Left lung (tissue), 10 donors: ENCODE results near the gene KRT4. TPM values are rescaled to one million over a fixed set of nuclear protein-coding genes. Genes with fewer than 3 reads are reported as not detected.

Experiments
- ATAC-seq: fragments of 200-7000 bp; cut with Tn5 transposase; one replicate; pipeline ENCODE4 v1.9.1; 2020; ENCODE audit warnings: moderate library complexity
- DNase-seq, 4 donors: peaks; one replicate each; pipeline ENCODE4 v3.0.0-alpha.2; 2013 to 2020
- H3K27ac ChIP-seq, 2 donors: fragments of 200-600 bp; sonication (generic) in 1 of 2; one replicate each; pipeline versions ENCODE4 v1.5.0 to v1.8.0; 2020 to 2021
- H3K27me3 ChIP-seq, 2 donors: fragments of 200-600 bp; sonication (generic) in 1 of 2; one replicate each; pipeline versions ENCODE4 v1.5.0 to v1.8.0; 2020 to 2021
- H3K36me3 ChIP-seq, 2 donors: fragments of 200-600 bp; sonication (generic) in 1 of 2; one replicate each; pipeline versions ENCODE4 v1.5.0 to v1.8.0; 2020 to 2021
- H3K4me1 ChIP-seq, 2 donors: fragments of 200-600 bp; one replicate each; pipeline ENCODE4 v1.8.0; 2021
- H3K4me3 ChIP-seq, 2 donors: fragments of 200-600 bp; sonication (generic) in 1 of 2; one replicate each; pipeline versions ENCODE4 v1.5.0 to v1.8.0; 2020 to 2021; ENCODE audit warnings: mild to moderate bottlenecking in 1 of 2
- H3K9me3 ChIP-seq, 2 donors: fragments of 200-600 bp; sonication (generic) in 1 of 2; one replicate each; pipeline versions ENCODE4 v1.5.0 to v1.8.0; 2020 to 2021
- CTCF ChIP-seq, 2 donors: fragments of 200-600 bp; sonication (generic) in 1 of 2; IDR thresholded peaks; one replicate each; pipeline versions ENCODE4 v1.5.0 to v1.8.0; 2021; ENCODE audit warnings: antibody characterized with exemption in 2 of 2
- intact Hi-C, 2 donors: fragments of 100-400 bp; cut with DNase I; formaldehyde crosslinking; loops; one replicate each; pipeline versions ENCODE4 v1.11.2 to v1.14.2; 2022
- polyA plus RNA-seq, 6 donors: library from polyadenylated mRNA; unstranded; fragments of 120-200 nt; gene quantifications; one replicate each; pipeline ENCODE4 v1.2.1, GENCODE V29; 2013; ENCODE audit not compliant: insufficient read length in 6 of 6
- total RNA-seq, 2 donors: library from RNA; stranded (reverse); fragmentation: NEBNext Ultra II Directional; extraction: Animal tissue kit (Norgen Biotek cat#: 25700); gene quantifications; one replicate each; pipeline ENCODE4 v1.2.1, GENCODE V29; 2021
- donor health status: DM: no; HTN: yes; CAD: no.
- donor health status: DM: no; HTN: no; CAD: no.

Gene KRT4
- total and polyA plus RNA-seq, 8 donors = 0.47 to 9.4 (median 2.6) TPM

- H3K27ac ChIP-seq = no peak within 1 kb of the TSS
- no peak for TF ChIP-seq CTCF (IDR thresholded peaks at IDR 0.05)
- no peaks in the 10 kb centered on the region for H3K9me3 ChIP-seq
- no peaks in the 10 kb centered on the region for H3K4me1 ChIP-seq
- H3K4me3 ChIP-seq = no peak within 1 kb of the TSS
- no peaks in the 10 kb centered on the region for H3K36me3 ChIP-seq
- DNase-seq (no peak), ATAC-seq (no peak)
- peaks cover 0 to 63% of the 10 kb centered on the region in 2 donors for H3K27me3 ChIP-seq
- intact Hi-C loops = no loop called here
Observed at GRCh38 chr12:52833922-52834726, 20.2 kb upstream of the KRT4 start, which contains the start of gene KRT79. KRT79 (minus strand) TSS chr12:52834311; CDS start chr12:52834260, 51 bp downstream.

GRCh38 chr12:52832985-52833905, 19.3 kb upstream of the KRT4 start:
- H3K27ac ChIP-seq = no peak overlapping the region
- no peaks in the 10 kb centered on the region for H3K36me3 ChIP-seq
- H3K4me1 ChIP-seq = no peaks in the 10 kb centered on the region
- ATAC-seq (no peak), DNase-seq (no peak)
- peaks cover 0 to 55% of the 10 kb centered on the region in 2 donors for H3K27me3 ChIP-seq
- intact Hi-C loops = no loop called here
- no peak overlapping the region for H3K4me3 ChIP-seq
- TF ChIP-seq CTCF (IDR thresholded peaks at IDR 0.05) = no peak
- H3K9me3 ChIP-seq = no peaks in the 10 kb centered on the region

- Histone ChIP-seq H3K4me3 (no peak overlapping the region), H3K36me3 (no peaks in the 10 kb centered on the region), H3K27me3 (peaks cover 0 to 49% of the 10 kb centered on the region in 2 donors), H3K9me3 (no peaks in the 10 kb centered on the region), H3K27ac (no peak overlapping the region), H3K4me1 (no peaks in the 10 kb centered on the region)
- ATAC-seq = no peak
- no peak for TF ChIP-seq CTCF (IDR thresholded peaks at IDR 0.05)
- intact Hi-C loops = no loop called here
- DNase-seq = no peak
Observed at GRCh38 chr12:52832451-52832850, 18.5 kb upstream of the KRT4 start.

GRCh38 chr12:52831251-52831650, 17.3 kb upstream of the KRT4 start:
- H3K36me3 ChIP-seq = no peaks in the 10 kb centered on the region
- no peak overlapping the region for H3K27ac ChIP-seq
- intact Hi-C loops = no loop called here
- no peak for DNase-seq
- H3K4me1 ChIP-seq = no peaks in the 10 kb centered on the region
- no peak for ATAC-seq
- no peaks in the 10 kb centered on the region for H3K9me3 ChIP-seq
- no peak for TF ChIP-seq CTCF (IDR thresholded peaks at IDR 0.05)
- no peak overlapping the region for H3K4me3 ChIP-seq
- H3K27me3 ChIP-seq = peaks cover 0 to 45% of the 10 kb centered on the region in 2 donors
